Breast epithelium (tissue), 3 donors: ENCODE measurements around the gene PRF1.

Source experiments
- POLR2A ChIP-seq: fragments of 450-650 bp; IDR thresholded peaks from one replicate; pipeline ENCODE4 v1.6.1; 2016; ENCODE audit warnings: antibody characterized with exemption, mild to moderate bottlenecking, moderate library complexity
- POLR2AphosphoS5 ChIP-seq, 3 donors: sonication (generic); formaldehyde crosslinking; IDR thresholded peaks; one replicate each; pipeline ENCODE4 v1.6.1; 2017; ENCODE audit warnings: antibody characterized with exemption in 3 of 3

- TF ChIP-seq POLR2A (no peak), POLR2AphosphoS5 (IDR thresholded peaks at IDR 0.05) (no peak)
These were observed 9.6 kb downstream of the PRF1 start for GRCh38 chr10:70592746-70593512.
